CMK (cell line): ENCODE results near the gene ZDHHC11B.

Source experiments
- DNase-seq: peaks from one replicate; pipeline ENCODE4 v3.0.0-alpha.2; 2010; ENCODE audit warnings: low read depth

ZDHHC11B gene

GRCh38 chr5:673161-673830 lies 111.2 kb downstream of the ZDHHC11B start:
- no peak for DNase-seq

DNA sequence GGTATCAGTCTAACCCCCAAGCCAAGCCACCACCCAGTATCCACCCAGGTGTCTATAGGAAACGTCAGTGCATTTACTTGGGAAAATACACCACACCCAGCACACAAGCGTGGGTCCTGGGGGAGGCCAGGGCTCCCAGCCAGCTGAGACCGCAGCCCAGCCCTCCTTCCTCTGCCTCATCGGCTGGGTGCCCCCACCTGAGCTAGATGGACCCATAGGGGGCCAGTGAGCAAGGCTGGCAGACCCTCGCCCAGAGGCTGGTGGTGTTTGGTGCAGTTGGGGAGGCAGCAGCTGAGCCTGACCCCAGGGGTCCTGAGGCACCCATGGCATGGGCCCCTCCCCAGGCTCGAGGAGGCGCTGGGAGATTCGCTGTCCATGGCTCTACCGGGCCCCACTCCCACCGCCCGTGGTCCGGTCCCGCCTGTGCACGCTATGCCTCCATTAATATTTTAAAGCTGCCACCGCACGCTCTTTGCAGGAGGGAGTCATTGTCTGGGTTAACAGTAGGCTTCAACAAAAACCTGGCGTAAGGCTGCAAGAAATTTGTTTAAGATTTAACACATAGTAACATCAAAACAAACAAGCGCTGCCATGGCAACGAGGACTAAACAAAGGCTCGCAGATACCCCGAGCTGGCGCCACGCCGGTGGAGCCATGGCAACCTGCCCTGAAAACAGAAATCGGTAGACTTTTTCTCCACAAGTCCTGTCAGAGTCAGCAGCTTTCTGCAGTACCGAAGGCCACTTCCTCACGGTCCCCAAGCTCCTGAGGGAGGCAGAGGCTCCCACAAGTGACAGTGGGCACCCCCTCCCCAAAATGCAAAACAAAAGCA lies 112.0 kb downstream of the ZDHHC11B start:
- DNase-seq: no peak

DNA sequence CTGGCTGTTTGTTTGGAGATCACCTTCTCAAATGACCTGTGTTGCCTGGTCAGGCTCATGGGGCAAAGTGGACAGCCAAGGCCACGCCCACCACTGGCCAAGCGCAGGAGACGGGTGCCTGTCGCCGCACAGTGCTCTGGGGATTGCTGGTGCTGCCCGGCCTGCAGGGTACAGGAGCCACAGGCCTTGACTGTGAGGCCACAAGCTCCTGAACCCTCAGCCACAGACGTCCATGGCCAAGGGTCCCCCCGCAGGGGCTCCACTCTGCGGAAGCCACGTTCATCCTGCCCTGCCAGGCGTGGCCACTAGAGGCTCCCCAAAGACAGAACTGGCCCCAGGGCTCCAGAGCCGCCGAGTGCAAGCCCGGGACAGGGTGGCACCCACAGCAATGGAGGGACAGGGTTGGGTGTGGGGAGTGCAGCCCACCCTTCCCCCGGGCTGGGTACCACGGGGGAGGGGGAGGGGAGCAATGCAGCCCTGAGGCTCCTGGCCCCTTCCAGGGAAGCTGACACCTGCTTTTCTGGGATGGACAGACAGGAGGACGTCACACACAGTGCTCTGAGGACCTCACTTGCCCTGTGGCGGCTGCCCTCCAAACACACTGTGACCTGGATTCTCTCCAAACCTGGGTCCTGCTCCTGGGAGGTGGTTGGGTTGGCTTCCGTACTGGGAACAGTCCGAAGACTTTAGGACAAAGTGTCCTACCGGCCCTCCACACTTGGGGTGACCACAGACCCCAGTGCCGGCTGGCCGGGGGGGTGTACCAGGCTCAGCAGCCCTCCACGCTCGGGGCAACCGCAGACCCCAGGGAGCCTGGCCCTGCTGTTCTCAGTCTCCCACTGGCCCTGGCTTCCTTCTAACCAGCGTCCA lies 112.8 kb downstream of the ZDHHC11B start:
- peak; percentile 25 for DNase-seq

DNA sequence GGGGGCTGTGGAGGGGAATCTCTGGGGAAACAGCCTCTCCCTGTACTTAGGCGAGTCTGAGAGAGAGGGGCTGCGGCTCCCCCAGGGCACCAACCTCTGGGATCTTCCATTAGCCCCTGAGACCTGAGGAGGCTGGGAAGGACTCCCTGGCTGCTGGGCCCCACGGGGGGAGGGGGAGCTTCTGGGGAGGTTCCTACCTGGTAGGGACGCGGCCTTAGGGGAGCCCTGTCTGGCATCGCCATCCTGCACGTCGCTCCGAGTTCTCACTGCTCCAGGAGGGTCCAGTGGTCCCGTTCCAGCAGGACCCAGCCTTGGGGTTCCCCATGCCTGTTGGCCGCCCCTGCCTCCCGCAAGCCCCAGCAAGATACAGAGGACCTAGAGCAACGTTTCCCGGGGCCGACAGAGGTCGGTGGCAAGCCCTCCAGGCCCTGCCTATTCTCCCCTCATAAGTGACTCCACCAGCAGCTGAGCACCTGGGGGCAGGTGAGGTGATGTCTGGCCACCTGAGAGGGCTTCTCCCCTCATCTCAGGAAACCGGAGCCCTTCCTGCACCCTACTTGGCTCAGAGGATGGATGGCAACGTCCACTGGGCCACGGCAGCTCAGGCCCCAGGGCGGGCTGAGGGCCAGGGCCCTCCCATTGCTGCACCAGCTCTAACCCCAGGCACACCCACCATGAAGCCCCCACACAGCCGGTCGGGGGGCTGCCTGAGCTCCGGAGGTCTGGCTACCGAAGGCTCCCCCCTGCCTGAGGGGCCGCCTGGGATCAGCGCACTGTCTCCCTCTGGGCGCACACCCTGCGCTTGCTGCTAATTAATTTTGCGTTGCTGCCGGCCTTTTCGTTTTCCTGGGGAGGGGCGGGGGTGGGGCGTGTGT lies 113.9 kb downstream of the ZDHHC11B start:
- no peak for DNase-seq

- no peak for DNase-seq
Measured at GRCh38 chr5:669842-670395, 114.6 kb downstream of the ZDHHC11B start.

DNA sequence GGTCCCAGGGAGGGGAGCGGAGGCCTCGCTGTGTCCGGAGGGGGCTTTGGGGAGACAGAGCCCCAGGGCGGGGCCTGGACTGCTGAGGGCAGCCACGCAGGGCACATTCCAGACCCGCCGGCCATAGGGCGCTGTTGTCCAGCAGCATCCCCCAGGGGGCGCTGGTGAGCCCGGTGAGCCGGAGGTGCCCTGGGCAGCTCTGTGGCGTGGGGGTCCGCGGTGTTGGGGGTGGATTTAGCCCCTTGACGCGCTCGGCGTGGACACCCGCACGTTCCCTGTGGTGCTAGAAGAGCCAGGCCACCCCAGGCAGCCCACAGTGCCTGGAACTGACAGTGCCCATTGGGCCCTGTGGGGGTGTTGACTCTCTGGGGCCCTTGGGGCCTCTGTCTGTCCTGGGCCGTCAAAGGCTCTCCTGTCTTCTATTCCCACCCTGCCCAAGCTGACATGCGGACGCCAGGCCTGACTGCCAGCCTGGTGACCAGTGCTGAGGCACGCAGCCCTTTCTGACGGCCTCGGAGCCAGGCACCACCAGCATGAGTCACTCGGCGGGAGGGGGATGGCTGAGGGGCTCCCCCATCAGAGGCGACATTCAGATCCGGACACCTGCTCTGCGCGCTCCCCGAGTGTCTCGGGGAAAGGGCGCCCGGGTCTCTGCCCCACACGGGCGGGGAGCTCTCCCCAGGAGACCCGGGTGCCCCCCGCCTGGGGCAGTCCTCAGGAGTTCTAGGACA lies 115.3 kb downstream of the ZDHHC11B start:
- DNase-seq: no peak

- DNase-seq: no peak
Measured at GRCh38 chr5:668283-668995, 116.1 kb downstream of the ZDHHC11B start.

DNA sequence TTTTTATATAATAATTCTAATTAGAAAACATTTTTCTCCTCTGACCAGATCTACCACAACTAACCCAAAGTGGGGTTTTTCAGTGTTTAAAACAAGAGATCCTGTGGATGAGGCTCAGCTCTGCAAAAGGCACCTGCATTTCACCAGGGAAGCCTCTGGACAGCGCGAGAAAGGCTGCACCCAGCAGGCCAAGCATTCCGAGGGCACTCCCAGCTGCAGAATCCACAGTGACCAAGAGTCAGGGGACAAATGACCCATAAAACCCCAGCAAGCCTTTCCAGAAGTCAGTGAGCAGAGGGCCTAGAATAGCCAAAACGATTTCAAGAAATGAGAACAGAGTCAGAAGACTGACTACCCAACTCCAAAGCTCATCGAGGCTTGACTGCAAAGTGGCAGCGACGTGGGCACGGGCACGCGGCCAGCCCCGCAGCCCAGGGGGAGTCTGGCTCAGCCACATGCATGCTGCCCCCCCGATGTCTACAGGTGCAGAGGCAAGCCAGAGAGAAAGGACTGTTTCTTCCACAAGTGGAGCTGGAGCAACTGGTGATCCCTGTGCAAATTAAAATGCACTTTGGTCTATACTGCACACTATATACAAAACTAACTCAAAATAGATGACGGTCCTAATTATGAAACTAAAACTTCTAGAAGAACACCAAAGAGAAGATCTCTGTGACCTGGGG lies 117.6 kb downstream of the ZDHHC11B start:
- DNase-seq: no peak

DNA sequence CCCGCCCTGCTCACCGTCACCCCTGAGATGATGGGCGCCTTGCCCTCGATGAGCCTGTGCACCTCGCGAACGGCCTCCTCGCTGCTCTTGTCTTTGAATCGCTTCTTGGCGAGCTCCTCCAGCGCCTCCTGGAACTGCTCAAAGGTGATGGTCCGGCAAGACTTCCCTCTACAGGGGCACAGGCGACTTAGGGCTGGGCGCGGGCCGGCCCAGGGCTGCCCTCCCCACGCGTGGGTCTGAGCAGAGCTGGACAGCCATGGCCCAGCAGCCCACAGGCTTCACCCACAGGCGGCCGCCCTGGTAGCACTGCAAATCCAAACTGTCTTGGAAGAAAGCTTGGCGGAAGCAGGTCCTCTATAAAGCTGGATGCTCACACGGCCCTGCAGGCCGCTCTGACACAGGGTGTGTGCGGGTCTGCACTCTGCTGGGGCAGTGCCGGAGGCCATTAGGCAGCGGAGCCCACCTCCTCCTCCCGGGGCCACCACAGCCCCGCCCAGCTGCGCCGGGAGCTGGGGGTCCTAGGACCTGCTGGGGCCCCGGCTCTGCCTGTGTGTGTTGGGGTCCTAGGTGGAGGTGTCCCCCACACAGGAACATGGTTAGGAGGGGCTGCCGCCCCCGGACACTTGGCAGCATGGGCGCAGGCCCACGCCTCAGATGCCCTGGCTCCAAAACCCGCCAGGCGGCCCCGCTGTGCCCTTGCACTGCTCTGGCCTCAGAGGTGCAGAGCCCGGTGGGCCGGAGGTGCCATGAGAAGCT lies 118.4 kb downstream of the ZDHHC11B start:
- no peak for DNase-seq

GRCh38 chr5:665541-665955 lies 119.0 kb downstream of the ZDHHC11B start:
- DNase-seq: no peak

DNA sequence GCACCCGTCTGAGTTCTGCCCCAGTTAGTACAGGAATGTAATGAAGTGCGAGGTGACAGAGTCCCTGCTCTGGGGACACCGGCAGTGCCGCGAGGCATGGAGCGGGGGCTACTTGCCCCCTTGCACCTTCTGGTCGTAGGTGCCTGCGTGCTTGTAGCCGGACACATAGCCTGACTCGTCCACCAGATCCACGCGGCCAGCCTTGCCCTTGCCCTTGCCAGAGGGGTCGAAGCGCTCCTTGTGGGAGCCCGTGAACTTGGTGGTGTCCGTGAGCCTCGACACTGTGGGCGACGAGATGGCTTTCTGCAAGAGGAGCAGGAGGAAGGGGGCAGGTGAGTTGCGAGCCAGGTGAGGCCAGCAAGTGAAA lies 119.6 kb downstream of the ZDHHC11B start:
- no peak for DNase-seq

DNA sequence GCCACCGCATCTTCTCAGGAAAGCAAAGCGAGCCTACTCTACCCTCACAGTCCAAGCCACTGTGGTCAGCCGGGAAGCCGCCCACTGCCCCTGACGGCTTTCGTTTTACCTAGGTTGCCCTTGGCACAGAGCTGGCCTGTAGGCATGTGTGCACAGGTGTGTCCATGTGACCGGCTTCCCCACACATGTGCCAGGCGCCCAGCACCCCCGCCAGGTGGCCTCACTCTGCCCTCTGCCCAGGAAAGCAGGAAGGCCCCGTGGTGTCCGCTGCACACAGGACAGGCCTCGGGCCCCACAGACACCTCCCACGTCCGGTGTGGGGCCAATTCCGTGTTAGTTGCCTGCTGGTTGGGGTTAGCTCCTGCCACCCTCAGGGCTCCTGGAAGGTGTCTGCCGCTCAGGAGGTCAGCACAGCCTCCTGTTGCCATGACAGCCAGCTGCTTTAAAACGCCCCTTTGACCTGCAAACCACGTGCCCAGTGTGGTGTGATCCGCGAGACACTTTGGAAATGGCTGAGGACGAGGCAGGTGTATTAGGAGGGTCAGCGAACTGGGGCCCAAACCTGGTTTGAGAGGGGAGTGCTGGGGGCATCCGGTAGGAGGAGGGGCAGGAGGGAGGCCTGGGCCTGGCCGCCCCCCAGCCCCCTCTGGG lies 120.1 kb downstream of the ZDHHC11B start:
- no peak for DNase-seq

- no peak for DNase-seq
Measured at GRCh38 chr5:663436-664342, 120.8 kb downstream of the ZDHHC11B start.

- DNase-seq: no peak
Measured at GRCh38 chr5:662751-663435, 121.6 kb downstream of the ZDHHC11B start.

- no peak for DNase-seq
Measured at GRCh38 chr5:661891-662750, 122.4 kb downstream of the ZDHHC11B start.
